ENCODE measurements around the gene RAB32.
"Not testable (repeated sequence)": the region's sequence is repeated elsewhere in the genome, so short reads cannot be mapped to it uniquely, and the experiment has no call there.

The RAB32 gene

DNA sequence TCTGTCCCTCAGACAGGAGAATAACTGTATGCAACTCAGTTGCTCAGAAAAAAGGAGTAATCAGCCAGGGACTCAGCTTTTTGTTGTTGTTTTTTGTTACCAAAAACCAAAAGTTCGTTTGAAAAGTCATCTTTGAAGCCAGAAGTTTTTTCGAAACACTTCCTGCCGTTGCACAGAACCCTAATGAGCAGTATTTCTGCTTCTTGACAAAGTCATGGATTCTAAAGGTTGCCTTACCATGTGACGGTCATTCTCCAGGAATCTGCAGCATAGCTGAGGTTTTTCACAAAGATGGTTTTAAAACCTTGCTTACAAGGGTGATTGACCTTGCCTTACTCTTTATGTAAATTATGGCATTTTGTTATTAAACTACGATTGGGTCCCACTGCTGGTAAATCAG is 1.9 kb downstream of the RAB32 start:
- FAIRE-seq (no peak), DNase-seq (ENCODE audit: insufficient read length, low spot score) (no peak)
- TF ChIP-seq PAX5 (IDR thresholded peaks at IDR 0.05; ENCODE audit: insufficient read depth, low read length, severe bottlenecking) (no peak), POLR2A (IDR thresholded peaks at IDR 0.05; ENCODE audit: low read depth, low read length) (no peak), TAF1 (IDR thresholded peaks at IDR 0.05; ENCODE audit: low read depth, low read length) (no peak), POU2F2 (IDR thresholded peaks at IDR 0.05; ENCODE audit: low read depth, low read length) (no peak), POLR2AphosphoS5 (IDR thresholded peaks at IDR 0.05; ENCODE audit: low read depth, low read length) (no peak), SPI1 (IDR thresholded peaks at IDR 0.05; ENCODE audit: low read depth, low read length) (no peak)

GRCh38 chr6:146546443-146547043 is 2.9 kb downstream of the RAB32 start:
- no peak for DNase-seq (ENCODE audit: insufficient read length, low spot score)
- TF ChIP-seq TAF1 (IDR thresholded peaks at IDR 0.05; ENCODE audit: low read depth, low read length) (no peak), SPI1 (IDR thresholded peaks at IDR 0.05; ENCODE audit: low read depth, low read length) (no peak), PAX5 (IDR thresholded peaks at IDR 0.05; ENCODE audit: insufficient read depth, low read length, severe bottlenecking) (no peak), POLR2AphosphoS5 (IDR thresholded peaks at IDR 0.05; ENCODE audit: low read depth, low read length) (no peak), POU2F2 (IDR thresholded peaks at IDR 0.05; ENCODE audit: low read depth, low read length) (no peak), POLR2A (IDR thresholded peaks at IDR 0.05; ENCODE audit: low read depth, low read length) (no peak)
- no peak for FAIRE-seq

GRCh38 chr6:146547889-146548288 is 4.3 kb downstream of the RAB32 start:
- FAIRE-seq (no peak), DNase-seq (ENCODE audit: insufficient read length, low spot score) (no peak)
- no peak for TF ChIP-seq POLR2A (IDR thresholded peaks at IDR 0.05; ENCODE audit: low read depth, low read length)
- no peak for TF ChIP-seq TAF1 (IDR thresholded peaks at IDR 0.05; ENCODE audit: low read depth, low read length)

- FAIRE-seq (no peak), DNase-seq (ENCODE audit: insufficient read length, low spot score) (no peak)
- TF ChIP-seq PAX5 (IDR thresholded peaks at IDR 0.05; ENCODE audit: insufficient read depth, low read length, severe bottlenecking) (no peak), SPI1 (IDR thresholded peaks at IDR 0.05; ENCODE audit: low read depth, low read length) (no peak), POU2F2 (IDR thresholded peaks at IDR 0.05; ENCODE audit: low read depth, low read length) (no peak), TAF1 (IDR thresholded peaks at IDR 0.05; ENCODE audit: low read depth, low read length) (no peak), POLR2A (IDR thresholded peaks at IDR 0.05; ENCODE audit: low read depth, low read length) (no peak), POLR2AphosphoS5 (IDR thresholded peaks at IDR 0.05; ENCODE audit: low read depth, low read length) (no peak)
Measured at GRCh38 chr6:146548898-146549374, 5.3 kb downstream of the RAB32 start.

DNA sequence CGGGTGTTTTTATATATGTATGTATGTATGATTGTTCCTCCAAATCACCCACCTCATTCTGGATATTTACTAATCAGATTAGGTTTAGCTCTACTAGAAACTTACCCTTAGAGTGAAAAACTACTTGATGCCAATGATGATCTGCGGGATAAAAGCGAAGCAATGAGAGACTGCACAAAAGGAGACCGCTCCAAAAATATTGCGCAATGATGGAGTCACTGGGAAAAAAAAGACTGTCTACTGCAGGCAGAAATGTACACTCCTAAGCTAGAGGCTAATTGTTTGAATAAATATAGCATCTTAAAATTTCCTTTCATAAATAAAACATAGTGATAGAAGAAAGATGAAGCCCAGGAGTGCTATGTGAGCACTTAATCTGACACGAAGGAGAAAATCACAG is 7.3 kb downstream of the RAB32 start:
- DNase-seq (ENCODE audit: insufficient read length, low spot score) (no peak), FAIRE-seq (no peak)
- TF ChIP-seq POLR2AphosphoS5 (IDR thresholded peaks at IDR 0.05; ENCODE audit: low read depth, low read length) (no peak), PAX5 (IDR thresholded peaks at IDR 0.05; ENCODE audit: insufficient read depth, low read length, severe bottlenecking) (no peak), SPI1 (IDR thresholded peaks at IDR 0.05; ENCODE audit: low read depth, low read length) (no peak), TAF1 (IDR thresholded peaks at IDR 0.05; ENCODE audit: low read depth, low read length) (no peak), POU2F2 (IDR thresholded peaks at IDR 0.05; ENCODE audit: low read depth, low read length) (no peak), POLR2A (IDR thresholded peaks at IDR 0.05; ENCODE audit: low read depth, low read length) (no peak)

DNA sequence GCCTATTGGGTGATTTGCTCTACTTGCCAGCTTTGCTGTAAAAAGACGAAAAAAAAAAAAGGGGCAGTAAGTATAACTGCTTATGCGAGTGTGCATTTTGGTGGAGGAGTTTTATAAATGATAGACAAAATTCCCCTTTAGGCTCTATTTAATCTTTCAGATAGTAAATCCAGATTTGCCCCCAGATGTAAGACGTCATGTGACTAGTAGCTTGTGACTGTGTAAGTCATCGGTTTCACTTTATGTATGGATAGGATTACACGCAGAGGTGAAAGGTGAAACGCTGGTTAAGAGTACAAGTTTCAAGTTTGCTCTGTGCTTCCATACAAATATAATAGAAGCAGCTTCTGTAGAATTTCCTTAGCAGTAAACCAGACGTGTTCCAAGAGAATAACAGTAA is 7.9 kb downstream of the RAB32 start:
- FAIRE-seq: no peak
- no peak for DNase-seq (ENCODE audit: insufficient read length, low spot score)
- TF ChIP-seq TAF1 (IDR thresholded peaks at IDR 0.05; ENCODE audit: low read depth, low read length): no peak
- no peak for TF ChIP-seq POU2F2 (IDR thresholded peaks at IDR 0.05; ENCODE audit: low read depth, low read length)
- no peak for TF ChIP-seq SPI1 (IDR thresholded peaks at IDR 0.05; ENCODE audit: low read depth, low read length)
- no peak for TF ChIP-seq PAX5 (IDR thresholded peaks at IDR 0.05; ENCODE audit: insufficient read depth, low read length, severe bottlenecking)
- TF ChIP-seq POLR2AphosphoS5 (IDR thresholded peaks at IDR 0.05; ENCODE audit: low read depth, low read length): no peak
- no peak for TF ChIP-seq POLR2A (IDR thresholded peaks at IDR 0.05; ENCODE audit: low read depth, low read length)

GRCh38 chr6:146553377-146554135 is 9.9 kb downstream of the RAB32 start:
- no peak for TF ChIP-seq POLR2AphosphoS5 (IDR thresholded peaks at IDR 0.05; ENCODE audit: low read depth, low read length)
- TF ChIP-seq POLR2A (IDR thresholded peaks at IDR 0.05; ENCODE audit: low read depth, low read length): no peak
- TF ChIP-seq SPI1 (IDR thresholded peaks at IDR 0.05; ENCODE audit: low read depth, low read length): no peak
- TF ChIP-seq POU2F2 (IDR thresholded peaks at IDR 0.05; ENCODE audit: low read depth, low read length): no peak
- TF ChIP-seq TAF1 (IDR thresholded peaks at IDR 0.05; ENCODE audit: low read depth, low read length): no peak
- no peak for TF ChIP-seq PAX5 (IDR thresholded peaks at IDR 0.05; ENCODE audit: insufficient read depth, low read length, severe bottlenecking)
- no peak for DNase-seq (ENCODE audit: insufficient read length, low spot score)
- FAIRE-seq: no peak

DNA sequence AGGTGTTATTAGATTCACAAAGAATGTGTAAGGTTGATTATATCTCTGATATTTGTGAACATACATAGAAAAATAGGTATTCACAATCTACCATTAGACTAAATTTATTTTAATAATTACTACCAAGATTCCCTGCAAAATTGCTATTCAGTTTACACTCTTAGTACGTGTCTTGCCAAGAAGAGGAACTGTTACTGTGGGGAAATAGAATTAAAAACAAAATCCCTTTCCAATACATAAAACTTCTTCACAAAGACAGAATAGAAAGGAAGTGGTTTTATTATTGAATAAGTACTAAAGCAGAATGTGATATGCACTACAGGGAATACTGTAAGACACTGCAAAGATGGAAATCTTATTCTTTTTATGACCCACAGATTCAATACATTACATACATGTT is 17.0 kb downstream of the RAB32 start:
- FAIRE-seq (no peak), DNase-seq (ENCODE audit: insufficient read length, low spot score) (no peak)
- TF ChIP-seq POLR2A (IDR thresholded peaks at IDR 0.05; ENCODE audit: low read depth, low read length) (no peak), PAX5 (IDR thresholded peaks at IDR 0.05; ENCODE audit: insufficient read depth, low read length, severe bottlenecking) (no peak), POLR2AphosphoS5 (IDR thresholded peaks at IDR 0.05; ENCODE audit: low read depth, low read length) (no peak), POU2F2 (IDR thresholded peaks at IDR 0.05; ENCODE audit: low read depth, low read length) (no peak), TAF1 (IDR thresholded peaks at IDR 0.05; ENCODE audit: low read depth, low read length) (no peak), SPI1 (IDR thresholded peaks at IDR 0.05; ENCODE audit: low read depth, low read length) (no peak)

- not testable (repeated sequence) for DNase-seq (ENCODE audit: insufficient read length, low spot score); FAIRE-seq
Measured at GRCh38 chr6:146566661-146567060, 23.0 kb downstream of the RAB32 start.

GRCh38 chr6:146568619-146569018 is 25.0 kb downstream of the RAB32 start:
- FAIRE-seq; DNase-seq (ENCODE audit: insufficient read length, low spot score): not testable (repeated sequence)
